Adrenal gland (tissue), 5 donors: ENCODE data around the gene POLD2.

Experiments
- POLR2A ChIP-seq, 2 donors: fragments of 450-650 bp; IDR thresholded peaks; one replicate each; pipeline ENCODE4 v1.6.1; 2017; ENCODE audit warnings: antibody characterized with exemption in 2 of 2, mild to moderate bottlenecking in 2 of 2, moderate library complexity in 1 of 2
- TF ChIP-seq, protein P1 (sequence below), 6 experiments: fragments of 450-650 bp in 4 of 6; fragments of 200-600 bp in 2 of 6; sonication (generic) in 1 of 6; IDR thresholded peaks; 1 replicate in 5 of 6; 2 replicates in 1 of 6; pipeline versions ENCODE4 v1.5.1 to v1.8.0; 2016 to 2021; ENCODE audit warnings: antibody characterized with exemption in 6 of 6, mild to moderate bottlenecking in 2 of 6, moderate library complexity in 1 of 6
- donor health status: DM: no; HTN: no; CAD: no.

DNA sequence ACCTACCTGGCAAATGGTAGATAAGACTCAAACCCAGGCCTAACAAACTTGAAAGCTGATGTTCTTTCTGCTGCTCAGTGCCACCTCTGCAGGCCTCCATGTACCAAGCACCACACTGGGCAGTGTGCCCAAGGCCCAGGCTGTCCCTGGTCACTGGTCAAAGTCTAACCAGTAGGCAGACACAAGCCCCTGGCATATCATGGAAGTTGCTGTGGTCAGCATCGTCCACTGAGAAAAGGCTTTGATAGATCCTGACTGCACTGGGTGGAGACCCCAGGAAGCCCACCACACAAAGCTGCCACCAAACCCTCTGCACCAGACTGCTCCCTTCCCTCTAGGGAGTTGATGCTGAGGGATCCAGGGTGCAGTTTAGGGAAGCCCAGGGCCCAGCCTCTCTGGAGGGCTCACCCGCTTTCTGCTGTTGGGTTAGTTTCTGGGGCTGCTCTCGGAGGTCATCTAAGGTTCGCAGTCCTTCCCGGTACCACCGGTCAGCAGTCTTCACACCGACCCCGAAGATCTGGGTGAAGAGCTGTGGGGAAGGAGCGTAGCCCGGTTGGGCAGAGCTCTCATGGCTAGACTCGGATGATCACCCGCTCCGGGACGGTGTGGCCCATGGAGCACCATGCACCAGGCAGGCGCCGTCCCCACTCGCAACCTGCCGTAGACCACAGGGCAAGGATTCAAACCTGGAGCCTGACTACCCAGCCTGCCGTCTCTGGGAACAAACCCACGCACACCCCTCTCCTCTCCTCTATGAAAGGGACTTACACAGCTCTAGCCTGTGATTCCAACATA lies 47.0 kb downstream of the POLD2 start:
- TF ChIP-seq, protein P1, sequence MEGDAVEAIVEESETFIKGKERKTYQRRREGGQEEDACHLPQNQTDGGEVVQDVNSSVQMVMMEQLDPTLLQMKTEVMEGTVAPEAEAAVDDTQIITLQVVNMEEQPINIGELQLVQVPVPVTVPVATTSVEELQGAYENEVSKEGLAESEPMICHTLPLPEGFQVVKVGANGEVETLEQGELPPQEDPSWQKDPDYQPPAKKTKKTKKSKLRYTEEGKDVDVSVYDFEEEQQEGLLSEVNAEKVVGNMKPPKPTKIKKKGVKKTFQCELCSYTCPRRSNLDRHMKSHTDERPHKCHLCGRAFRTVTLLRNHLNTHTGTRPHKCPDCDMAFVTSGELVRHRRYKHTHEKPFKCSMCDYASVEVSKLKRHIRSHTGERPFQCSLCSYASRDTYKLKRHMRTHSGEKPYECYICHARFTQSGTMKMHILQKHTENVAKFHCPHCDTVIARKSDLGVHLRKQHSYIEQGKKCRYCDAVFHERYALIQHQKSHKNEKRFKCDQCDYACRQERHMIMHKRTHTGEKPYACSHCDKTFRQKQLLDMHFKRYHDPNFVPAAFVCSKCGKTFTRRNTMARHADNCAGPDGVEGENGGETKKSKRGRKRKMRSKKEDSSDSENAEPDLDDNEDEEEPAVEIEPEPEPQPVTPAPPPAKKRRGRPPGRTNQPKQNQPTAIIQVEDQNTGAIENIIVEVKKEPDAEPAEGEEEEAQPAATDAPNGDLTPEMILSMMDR (IDR thresholded peaks at IDR 0.05): no peak
- no peak for TF ChIP-seq POLR2A (IDR thresholded peaks at IDR 0.05)
